IPS DF 6.9 (cell line): Measurements from ENCODE around the gene CLEC14A.

Experiments
- DNase-seq: peaks from one replicate; pipeline ENCODE4 v3.0.0-alpha.2; 2013; ENCODE audit warnings: low read depth, low spot score
- H3K27ac ChIP-seq: one replicate; pipeline ENCODE4 v1.5.1; 2013; ENCODE audit warnings: low read length, control low read depth
- H3K27me3 ChIP-seq: 2 replicates; pipeline ENCODE4 v1.6.1; 2013; ENCODE audit warnings: mild to moderate bottlenecking, low read length; ENCODE audit not compliant: control insufficient read depth, insufficient read depth
- H3K36me3 ChIP-seq: 2 replicates; pipeline ENCODE4 v1.6.1; 2013; ENCODE audit warnings: low read length; ENCODE audit not compliant: control insufficient read depth, insufficient read depth
- H3K4me1 ChIP-seq: 2 replicates; pipeline ENCODE4 v1.6.1; 2013; ENCODE audit warnings: low read length; ENCODE audit not compliant: control insufficient read depth, insufficient read depth
- H3K4me3 ChIP-seq: 2 replicates; pipeline ENCODE4 v1.5.1; 2013; ENCODE audit warnings: mild to moderate bottlenecking, low read length
- H3K9me3 ChIP-seq: 2 replicates; pipeline ENCODE4 v1.6.1; 2013; ENCODE audit warnings: low read length, inconsistent platforms; ENCODE audit not compliant: control insufficient read depth, insufficient read depth
- WGBS: extraction: QIAGEN DNeasy Blood & Tissue Kit; methylation state at CpG from one replicate; pipeline ENCODE4 v1.1.7; 2013; ENCODE audit warnings: mixed read lengths, missing lambda C conversion rate; ENCODE audit not compliant: insufficient read length, insufficient coverage; 5-methylcytosine and 5-hydroxymethylcytosine counted together

The CLEC14A gene

GRCh38 chr14:38255673-38256532 lies at the start of gene CLEC14A:
TSS of gene CLEC14A (minus strand) at chr14:38256093. CDS start at chr14:38256022, 71 bp downstream.
- H3K4me1 ChIP-seq, result no peaks in the 10 kb centered on the region
- no peaks in the 10 kb centered on the region for H3K9me3 ChIP-seq
- no peak within 1 kb of the TSS for H3K27ac ChIP-seq
- H3K36me3 ChIP-seq, result no peaks in the 10 kb centered on the region
- peak within 1 kb of the TSS; percentile 29; the same call in 1 of the 2 replicates for H3K4me3 ChIP-seq
- no peak for DNase-seq
- peaks cover 29% of the 10 kb centered on the region for H3K27me3 ChIP-seq
- no CpG with 5 or more reads among the region's 68 CpGs for WGBS

GRCh38 chr14:38302966-38303365 lies 47.1 kb upstream of the CLEC14A start:
- DNase-seq, result no peak
- Histone ChIP-seq H3K36me3 (no peaks in the 10 kb centered on the region), H3K4me1 (no peaks in the 10 kb centered on the region), H3K9me3 (no peaks in the 10 kb centered on the region), H3K27ac (no peak overlapping the region), H3K4me3 (no peak overlapping the region), H3K27me3 (no peaks in the 10 kb centered on the region)
- WGBS, result no CpG with 5 or more reads among the region's 1 CpG

- H3K27ac ChIP-seq, result no peak overlapping the region
- H3K27me3 ChIP-seq, result no peaks in the 10 kb centered on the region
- no peaks in the 10 kb centered on the region for H3K36me3 ChIP-seq
- DNase-seq, result no peak
- no CpG with 5 or more reads among the region's 2 CpGs for WGBS
- no peak overlapping the region for H3K4me3 ChIP-seq
- H3K9me3 ChIP-seq, result no peaks in the 10 kb centered on the region
- no peaks in the 10 kb centered on the region for H3K4me1 ChIP-seq
These were observed 46.1 kb upstream of the CLEC14A start for GRCh38 chr14:38302034-38302433.

GRCh38 chr14:38297681-38298080 lies 41.8 kb upstream of the CLEC14A start:
- H3K27me3 ChIP-seq, result no peaks in the 10 kb centered on the region
- H3K9me3 ChIP-seq, result no peaks in the 10 kb centered on the region
- H3K27ac ChIP-seq, result no peak overlapping the region
- H3K4me1 ChIP-seq, result no peaks in the 10 kb centered on the region
- WGBS, result 100% methylated on average over 1 of the region's 1 CpG
- no peak overlapping the region for H3K4me3 ChIP-seq
- H3K36me3 ChIP-seq, result no peaks in the 10 kb centered on the region
- no peak for DNase-seq

GRCh38 chr14:38291681-38292467 lies 36.0 kb upstream of the CLEC14A start:
- H3K27ac ChIP-seq, result no peak overlapping the region
- no peaks in the 10 kb centered on the region for H3K4me1 ChIP-seq
- no peak for DNase-seq
- H3K36me3 ChIP-seq, result no peaks in the 10 kb centered on the region
- H3K27me3 ChIP-seq, result no peaks in the 10 kb centered on the region
- no peak overlapping the region for H3K4me3 ChIP-seq
- H3K9me3 ChIP-seq, result no peaks in the 10 kb centered on the region

GRCh38 chr14:38290601-38291188 lies 34.8 kb upstream of the CLEC14A start:
- no CpG with 5 or more reads among the region's 5 CpGs for WGBS
- H3K4me1 ChIP-seq, result no peaks in the 10 kb centered on the region
- no peaks in the 10 kb centered on the region for H3K36me3 ChIP-seq
- no peak overlapping the region for H3K27ac ChIP-seq
- H3K27me3 ChIP-seq, result no peaks in the 10 kb centered on the region
- no peaks in the 10 kb centered on the region for H3K9me3 ChIP-seq
- DNase-seq, result no peak
- H3K4me3 ChIP-seq, result no peak overlapping the region

GRCh38 chr14:38286452-38286851 lies 30.6 kb upstream of the CLEC14A start:
- no peaks in the 10 kb centered on the region for H3K9me3 ChIP-seq
- no peaks in the 10 kb centered on the region for H3K4me1 ChIP-seq
- no peak overlapping the region for H3K4me3 ChIP-seq
- no peaks in the 10 kb centered on the region for H3K36me3 ChIP-seq
- H3K27ac ChIP-seq, result no peak overlapping the region
- no peak for DNase-seq
- no peaks in the 10 kb centered on the region for H3K27me3 ChIP-seq

- Histone ChIP-seq H3K27me3 (no peaks in the 10 kb centered on the region), H3K27ac (no peak overlapping the region), H3K4me3 (no peak overlapping the region), H3K4me1 (no peaks in the 10 kb centered on the region), H3K9me3 (no peaks in the 10 kb centered on the region), H3K36me3 (no peaks in the 10 kb centered on the region)
- WGBS, result no CpG with 5 or more reads among the region's 2 CpGs
- DNase-seq, result no peak
These were observed 30.1 kb upstream of the CLEC14A start for GRCh38 chr14:38285962-38286361.

GRCh38 chr14:38282936-38283335 lies 27.0 kb upstream of the CLEC14A start:
- no peak for DNase-seq
- no peaks in the 10 kb centered on the region for H3K36me3 ChIP-seq

GRCh38 chr14:38280081-38280480 lies 24.2 kb upstream of the CLEC14A start:
- no peak for DNase-seq
- Histone ChIP-seq H3K27me3 (no peaks in the 10 kb centered on the region), H3K4me1 (no peaks in the 10 kb centered on the region), H3K4me3 (no peak overlapping the region), H3K9me3 (no peaks in the 10 kb centered on the region), H3K36me3 (no peaks in the 10 kb centered on the region), H3K27ac (no peak overlapping the region)
- WGBS, result no CpG with 5 or more reads among the region's 2 CpGs

More at GRCh38 chr14:38282936-38283335, 27.0 kb upstream of the CLEC14A start:
- Histone ChIP-seq H3K27me3 (no peaks in the 10 kb centered on the region), H3K4me3 (no peak overlapping the region), H3K4me1 (no peaks in the 10 kb centered on the region), H3K9me3 (no peaks in the 10 kb centered on the region), H3K27ac (no peak overlapping the region)
